Activated CD4-positive, alpha-beta T cell treated with anti-CD3 and anti-CD28 coated beads for 24 hours (primary cell): Measurements from ENCODE around the gene RABGAP1.

ENCODE experiments used
- DNase-seq, 2 donors: peaks; one replicate each; pipeline ENCODE4 v3.0.0-alpha.2; 2020; ENCODE audit warnings: low read depth in 2 of 2

RABGAP1 gene

DNA sequence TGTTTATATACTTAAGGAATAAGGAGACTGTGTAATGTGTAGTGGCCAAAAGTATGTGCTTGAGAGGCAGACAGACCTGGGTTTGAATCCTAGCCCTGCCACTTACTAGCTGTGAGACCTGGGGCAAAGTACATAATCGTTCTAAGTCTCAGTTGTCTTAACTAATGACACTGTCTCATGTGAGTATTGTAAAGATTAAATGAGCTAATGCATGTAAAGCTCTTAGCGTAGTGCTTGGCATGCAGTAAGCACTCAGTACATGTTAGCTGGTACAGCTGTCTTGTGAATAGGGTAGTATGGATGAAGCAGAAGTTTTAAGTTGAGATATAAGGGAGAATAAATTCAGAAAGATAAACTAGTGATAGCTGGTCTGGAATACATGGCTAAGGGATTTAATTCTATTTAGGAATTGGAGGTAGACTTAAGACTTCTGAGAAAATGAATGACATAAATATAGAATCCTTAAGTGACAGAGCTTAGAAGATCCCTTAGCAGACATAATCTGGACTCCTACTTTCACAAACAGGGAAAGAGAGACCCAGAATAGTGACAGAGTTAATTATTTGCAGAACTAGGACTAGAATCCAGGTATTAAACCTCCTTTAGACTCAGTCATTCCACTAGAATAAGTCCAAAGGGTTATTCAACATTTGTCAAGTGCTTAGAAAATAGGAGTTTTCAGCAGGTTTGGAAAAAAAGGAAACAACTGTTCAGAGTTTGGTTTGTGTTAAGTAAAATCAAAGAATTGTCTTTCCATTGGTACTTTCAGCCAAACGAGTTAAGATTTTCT is 105.8 kb downstream of the RABGAP1 start:
- no peak for DNase-seq

DNA sequence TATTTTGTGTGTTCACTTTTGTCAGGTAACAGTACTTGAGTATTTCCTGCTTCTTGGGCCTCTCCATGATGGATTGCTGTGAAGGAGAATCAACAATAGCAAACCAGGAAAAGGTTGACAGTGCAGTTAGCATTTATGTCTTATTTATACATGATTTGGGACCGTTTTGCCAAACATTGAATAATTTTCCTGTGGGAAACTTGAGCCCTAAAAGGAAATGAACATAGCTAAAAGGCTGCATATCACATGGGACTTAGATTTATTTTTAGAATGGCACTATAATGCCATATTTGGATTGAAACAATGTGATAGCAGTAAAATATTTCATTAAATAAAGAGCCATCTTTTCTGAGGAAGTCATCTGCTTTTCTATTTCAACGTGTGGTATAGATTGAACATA is 107.9 kb downstream of the RABGAP1 start:
- no peak for DNase-seq

DNA sequence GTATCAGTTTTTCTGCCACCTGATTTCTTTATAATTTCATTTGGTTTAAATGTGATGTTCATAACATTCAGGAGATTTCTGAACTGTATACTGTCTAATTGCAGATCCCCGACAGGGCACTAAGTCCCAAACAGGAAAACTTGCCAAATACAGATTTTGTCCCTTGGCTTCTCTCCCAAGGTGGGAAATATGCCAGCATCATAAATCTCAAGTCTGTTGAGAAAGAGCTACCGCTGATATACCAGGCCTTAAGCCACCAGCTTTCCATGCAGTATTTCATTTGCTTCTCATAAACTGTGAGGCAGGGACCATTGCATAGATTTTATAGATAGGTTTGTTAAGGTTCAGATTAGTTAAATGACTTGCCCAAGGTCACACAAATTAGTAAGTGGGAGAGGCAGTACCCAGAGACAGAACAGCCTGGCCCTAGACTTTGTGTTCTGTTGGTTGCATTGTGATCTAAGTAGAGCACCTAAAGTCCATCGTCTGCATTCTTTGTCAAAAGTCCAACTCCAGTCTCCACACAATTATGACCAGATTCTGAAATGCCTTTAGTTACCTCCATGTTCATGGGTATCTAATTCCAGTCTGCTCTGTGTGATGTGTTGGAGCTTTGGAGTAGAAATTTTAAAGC is 108.9 kb downstream of the RABGAP1 start:
- DNase-seq: no peak

DNA sequence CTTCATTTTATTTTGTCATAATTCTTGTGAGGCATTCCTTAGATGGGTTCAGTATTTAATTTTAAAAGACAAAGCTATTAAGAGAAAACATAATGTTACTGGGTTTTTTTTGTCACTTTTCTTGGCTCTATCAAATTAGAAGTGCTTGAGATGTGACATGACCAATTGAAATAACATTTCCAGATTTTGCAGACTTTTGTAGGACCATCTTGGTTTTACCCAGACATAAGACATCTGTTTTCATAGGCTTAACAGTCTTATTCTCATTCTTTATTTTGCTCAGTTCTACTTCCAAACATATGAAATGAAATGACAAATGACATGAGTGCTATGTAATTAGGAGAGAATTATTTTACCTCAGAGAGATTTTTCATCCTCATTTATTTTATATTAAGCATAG is 112.2 kb downstream of the RABGAP1 start:
- no peak for DNase-seq

DNA sequence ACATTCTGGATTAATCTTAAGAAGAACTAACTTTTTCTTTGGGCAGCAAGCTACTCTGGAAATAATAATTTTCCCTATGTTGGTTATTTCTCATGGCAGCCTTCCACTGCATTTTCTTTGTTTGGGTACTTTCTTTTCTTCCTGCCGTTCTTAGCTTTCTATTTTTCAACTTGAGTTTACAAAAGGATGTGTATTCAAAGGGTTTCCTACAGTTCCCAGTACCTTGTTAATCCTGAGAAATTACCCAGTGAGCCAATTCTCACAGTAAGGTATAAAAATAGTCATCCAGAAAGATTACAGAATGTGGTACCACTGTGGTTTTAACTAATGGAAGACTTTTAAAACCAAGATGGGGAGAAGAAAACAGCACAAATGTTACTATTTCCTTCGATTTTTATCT is 112.9 kb downstream of the RABGAP1 start:
- no peak for DNase-seq

DNA sequence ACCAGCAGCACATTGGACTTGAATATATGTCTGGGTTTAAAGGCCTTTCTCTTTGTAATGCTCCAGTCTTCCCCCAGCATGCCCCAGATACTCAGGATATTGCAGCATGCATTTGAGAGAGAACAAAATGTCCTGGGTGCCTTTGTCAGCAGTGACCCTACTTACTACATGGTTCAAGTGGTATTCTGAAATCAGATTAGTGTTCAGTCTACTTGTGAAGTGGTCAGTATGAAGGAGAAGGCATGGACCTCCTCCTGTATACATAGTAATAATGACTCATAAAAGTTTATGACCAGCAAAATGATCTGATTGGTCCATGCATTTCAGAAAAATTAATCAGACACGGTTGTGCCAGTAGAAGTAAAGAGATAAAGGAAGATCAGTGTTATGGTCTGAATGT is 118.0 kb downstream of the RABGAP1 start:
- DNase-seq: no peak

DNA sequence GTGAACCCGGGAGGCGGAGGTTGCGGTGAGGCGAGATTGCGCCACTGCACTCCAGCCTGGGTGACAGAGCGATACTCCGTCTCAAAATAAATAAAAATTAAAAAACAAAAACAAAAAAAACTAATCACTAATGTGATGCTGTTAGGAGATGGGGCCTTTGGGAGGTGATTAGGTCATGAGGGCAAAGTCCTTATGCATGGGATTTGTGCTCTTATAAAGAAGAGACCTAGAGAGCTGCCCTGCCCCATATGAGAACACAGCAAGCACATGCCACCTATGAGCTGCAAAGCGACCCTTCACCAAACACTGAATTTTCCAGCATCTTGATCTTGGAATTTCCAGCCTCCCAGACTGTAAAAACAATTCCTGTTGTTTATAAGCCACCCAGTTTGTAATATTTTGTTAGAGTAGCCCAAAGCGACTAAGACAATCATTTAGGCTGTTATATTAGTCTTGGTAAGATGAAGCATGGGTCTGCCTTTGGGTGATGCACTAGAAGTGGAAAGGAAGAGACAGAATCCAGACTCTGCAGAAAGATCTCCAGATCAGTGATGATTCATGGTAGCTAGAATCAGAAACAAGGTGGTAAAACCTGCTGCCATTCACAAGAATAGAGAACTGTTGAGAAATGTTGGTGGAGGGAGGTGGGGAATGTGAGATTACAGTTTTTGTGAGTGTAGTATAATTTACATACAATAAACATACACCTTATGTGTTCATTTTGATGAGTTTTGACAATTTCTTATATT is 118.8 kb downstream of the RABGAP1 start:
- DNase-seq: no peak

DNA sequence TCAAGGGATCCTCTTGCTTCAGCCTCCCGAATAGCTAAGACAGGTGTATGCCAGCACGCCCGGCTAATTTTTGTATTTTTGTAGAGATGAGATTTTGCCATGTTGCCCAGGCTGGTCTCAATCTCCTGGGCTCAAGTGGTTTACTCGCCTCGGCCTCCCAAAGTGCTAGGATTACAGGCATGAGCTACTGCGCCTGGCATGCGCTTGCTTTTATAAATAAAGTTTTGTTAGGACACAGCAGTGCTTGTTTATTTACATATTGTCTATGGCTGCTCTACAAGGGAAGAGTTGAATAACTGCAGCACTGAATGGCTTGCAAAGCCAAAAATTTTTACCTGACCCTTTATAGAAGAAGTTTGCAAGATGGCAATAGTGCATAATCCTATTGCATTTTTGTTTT is 120.4 kb downstream of the RABGAP1 start:
- DNase-seq: no peak

DNA sequence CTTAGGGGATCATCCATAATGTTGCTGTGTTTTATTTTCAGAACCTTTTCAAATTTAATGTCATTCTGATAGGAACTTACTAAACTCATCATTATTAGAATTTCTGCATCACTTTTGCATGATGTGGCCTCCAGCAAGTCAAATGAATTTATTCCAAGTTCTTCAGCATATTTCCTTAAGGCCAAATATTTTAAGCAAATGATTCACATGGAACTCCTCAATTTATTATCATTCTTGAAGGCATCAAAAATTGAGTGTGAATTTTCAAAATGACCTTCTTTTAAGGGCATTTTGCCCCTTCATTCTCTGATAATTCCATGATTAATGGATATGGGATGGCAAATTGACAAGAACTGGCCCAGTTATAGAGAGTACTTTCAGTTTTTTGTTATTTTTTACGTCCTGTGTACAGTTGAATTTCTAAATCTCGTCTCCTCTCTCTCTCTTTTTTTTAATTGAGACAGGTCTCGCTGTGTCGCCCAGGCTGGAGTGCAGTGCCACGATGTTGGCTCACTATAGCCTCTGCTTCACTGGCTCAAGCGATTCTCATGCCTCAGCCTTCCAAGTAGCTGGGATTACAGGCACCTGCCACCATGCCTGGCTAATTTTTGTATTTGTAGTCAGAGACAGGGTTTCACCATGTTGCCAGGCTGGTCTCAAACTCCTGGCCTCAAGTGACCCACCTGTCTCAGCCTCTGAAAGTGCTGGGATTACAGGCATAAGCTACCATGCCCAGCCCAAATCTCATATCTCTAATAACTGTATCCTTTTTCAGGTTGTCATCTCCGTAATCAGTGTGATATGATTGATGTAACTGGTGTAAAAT is 121.7 kb downstream of the RABGAP1 start:
- DNase-seq: no peak

DNA sequence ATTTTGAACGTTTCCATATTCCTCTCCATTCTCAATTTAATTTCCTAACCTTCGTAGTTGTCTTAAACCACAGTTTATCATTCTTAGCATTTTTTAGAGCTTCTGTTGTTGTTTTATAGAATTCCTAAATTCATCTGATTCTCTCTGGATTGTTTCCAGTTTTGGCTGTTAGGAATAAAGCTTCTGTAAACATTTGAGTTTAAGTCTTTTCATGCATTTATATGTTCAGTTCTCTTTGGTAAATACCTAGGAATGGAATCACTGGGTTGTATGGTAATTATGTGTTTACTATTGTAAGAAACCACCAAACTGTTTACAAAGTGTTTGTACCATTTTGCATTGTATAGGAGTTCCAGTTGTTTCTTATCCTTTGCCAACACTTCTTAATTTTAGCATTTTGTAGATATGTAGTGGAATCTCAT is 122.4 kb downstream of the RABGAP1 start:
- DNase-seq: no peak

DNA sequence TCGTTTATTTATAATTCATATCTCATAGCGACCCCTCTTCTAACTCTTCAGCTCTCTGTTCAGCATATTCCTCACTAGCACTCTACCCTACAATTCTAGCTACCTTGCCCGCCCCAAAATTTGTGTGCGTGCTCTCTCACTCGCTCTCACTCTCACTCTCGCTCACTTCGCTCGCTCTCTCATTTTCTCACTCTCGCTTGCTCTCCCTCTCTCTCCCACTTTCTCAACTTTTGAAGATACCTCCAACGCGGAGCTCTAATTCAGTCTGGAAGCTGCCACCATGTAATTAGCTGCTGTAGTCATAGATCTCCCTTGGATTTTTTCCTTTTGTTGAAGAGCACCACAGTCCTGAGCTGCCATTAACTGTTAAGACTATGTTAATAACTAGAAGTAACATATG is 123.1 kb downstream of the RABGAP1 start:
- no peak for DNase-seq

DNA sequence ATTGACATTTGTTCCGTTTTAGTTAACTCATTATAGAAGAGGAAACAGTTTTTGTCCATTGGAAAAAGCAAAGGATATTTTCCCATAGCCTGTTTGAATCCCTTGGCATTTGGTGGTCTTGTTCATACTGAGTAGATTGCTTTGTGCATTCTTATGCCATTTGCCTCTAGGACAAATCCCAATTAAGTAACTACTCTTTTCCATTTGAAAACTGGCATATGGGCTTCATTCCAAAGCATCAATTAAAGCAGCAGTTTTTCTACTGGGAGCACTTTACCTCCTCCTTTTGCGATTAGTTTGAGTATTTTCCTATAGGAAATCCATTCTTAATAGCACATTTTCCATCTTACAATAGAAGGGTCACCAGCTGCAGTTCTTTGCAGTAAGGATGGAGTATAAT is 123.9 kb downstream of the RABGAP1 start:
- no peak for DNase-seq

DNA sequence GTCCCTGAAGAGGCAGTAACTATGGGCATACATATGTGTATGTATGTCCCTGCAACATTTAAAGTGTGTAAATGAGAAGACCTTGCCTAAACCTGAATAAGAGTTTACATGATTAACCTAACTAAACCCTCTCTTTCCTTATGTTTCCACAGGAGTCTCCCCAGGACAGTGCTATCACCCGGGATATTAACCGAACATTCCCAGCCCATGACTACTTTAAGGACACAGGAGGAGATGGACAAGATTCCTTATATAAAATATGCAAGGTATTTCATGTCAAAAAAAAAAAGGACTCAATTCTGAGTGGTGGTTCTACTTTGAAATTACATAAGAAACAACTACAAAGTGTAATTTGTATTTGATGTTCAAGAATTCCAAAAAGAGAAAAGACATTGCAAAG is 124.4 kb downstream of the RABGAP1 start:
- DNase-seq: no peak

DNA sequence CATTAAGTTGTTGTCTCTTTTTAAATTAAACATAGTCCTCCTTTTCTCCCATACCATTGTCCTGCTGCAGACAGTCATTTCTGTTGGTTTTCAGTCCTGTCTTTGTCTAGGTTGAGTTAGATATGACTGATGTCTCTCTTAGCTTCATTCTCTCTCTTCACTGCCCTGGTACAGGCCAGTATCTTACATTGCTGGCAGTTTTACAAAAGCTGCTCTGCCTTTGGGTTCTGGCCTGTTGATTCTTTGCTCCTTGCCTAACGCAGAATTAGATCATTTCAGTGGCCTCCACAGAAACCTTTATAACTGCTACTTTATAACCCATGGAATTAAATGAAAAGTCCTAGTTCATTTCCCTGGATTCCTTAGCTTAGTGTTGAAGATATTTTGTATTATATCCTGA is 126.3 kb downstream of the RABGAP1 start:
- DNase-seq: no peak

DNA sequence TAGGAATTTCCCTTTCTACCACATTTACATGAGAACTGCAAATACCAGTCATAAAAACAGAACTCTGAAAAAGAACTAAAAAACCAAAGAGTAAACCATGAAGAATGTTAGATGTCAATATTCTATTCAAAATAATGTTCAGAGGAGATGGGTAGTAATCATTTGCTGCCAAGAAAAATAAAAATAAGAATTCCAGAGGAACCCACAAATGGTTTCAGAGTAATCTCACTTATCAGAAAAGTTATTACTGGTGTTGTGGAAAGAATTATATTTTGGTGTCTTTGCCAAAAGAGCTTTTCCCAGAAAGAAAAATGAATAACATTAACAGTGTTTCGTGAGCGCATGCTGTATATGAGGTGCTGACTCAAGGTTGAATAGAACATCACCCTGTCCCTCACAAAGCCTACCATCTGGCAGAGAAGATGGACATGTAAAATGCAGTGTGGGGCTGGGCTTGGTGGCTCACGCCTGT is 128.2 kb downstream of the RABGAP1 start:
- no peak for DNase-seq

DNA sequence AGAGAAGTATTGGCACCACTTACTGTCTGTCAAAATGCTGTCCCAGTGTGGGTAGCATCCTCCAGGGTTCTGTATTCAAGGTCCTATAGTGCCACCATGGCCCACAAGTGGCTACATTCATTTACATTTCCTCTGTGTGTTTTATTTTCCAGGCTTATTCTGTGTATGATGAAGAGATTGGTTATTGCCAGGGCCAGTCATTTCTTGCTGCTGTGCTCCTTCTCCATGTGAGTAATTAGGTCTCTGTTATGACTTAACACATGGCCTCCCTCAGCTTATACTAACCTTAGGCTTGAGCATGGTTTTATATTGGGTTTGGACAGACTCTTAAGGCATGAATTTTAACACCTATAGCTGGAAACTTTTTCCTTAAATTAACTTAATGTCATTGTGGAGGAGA is 129.4 kb downstream of the RABGAP1 start:
- no peak for DNase-seq

DNA sequence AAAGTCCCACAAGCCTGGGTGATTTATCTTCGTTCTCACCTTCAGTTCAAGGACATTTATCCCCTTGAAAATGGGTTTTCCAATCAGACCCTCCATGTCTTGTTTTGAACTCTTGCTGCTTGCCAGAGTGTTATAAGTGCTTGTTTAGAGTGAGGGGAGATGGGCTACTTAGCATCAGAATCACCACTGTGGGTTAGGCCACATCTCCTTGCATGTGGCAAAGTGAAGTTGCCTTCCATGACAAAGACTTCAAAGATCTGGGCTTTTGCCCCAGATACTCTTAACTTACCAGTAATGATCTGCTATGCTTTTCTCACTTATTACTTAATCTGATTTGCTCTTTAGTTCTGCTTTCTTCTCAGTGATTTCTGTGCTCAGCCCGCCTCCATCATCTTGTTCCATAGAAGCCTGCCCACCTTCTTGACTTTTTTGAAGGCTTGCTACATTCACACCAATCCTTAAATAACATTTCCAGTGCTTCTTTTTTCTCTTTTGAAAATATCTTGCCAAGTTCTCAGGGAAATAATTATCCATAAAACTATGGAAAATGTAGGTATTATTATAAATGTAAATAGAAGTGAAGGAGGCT is 131.7 kb downstream of the RABGAP1 start:
- DNase-seq: no peak

DNA sequence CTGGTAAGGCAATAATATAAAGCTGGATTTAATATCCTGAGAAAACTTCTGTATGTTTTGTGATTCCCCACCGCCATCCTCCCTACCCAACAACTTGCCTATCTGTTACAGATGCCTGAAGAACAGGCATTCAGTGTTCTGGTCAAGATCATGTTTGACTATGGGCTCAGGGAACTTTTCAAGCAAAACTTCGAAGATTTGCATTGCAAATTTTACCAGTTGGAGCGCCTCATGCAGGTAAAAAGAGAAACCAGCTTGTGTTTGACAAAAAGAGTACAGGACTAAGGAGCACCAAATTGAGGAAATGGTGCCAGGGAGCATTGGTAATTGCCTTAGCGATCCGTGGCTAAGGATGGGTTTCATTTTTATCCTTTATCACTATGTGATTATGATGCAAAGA is 132.6 kb downstream of the RABGAP1 start:
- no peak for DNase-seq

DNA sequence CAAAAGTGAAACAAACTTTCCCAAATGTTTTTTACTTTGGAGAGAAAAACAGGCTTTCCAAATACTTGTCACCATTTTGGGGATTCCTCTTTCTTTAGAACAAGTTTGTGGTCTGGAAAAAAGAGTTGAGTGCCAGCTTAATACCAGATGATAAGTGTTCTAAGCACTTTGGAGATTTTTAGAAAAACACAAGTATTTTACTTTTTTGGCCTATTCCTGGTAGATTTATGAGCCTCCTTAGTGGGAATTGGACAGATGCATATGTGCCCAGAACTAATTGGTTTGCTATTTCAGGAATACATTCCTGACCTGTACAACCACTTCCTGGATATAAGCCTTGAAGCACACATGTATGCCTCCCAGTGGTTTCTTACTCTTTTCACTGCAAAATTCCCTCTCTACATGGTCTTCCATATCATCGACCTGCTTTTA is 133.2 kb downstream of the RABGAP1 start:
- DNase-seq: no peak

DNA sequence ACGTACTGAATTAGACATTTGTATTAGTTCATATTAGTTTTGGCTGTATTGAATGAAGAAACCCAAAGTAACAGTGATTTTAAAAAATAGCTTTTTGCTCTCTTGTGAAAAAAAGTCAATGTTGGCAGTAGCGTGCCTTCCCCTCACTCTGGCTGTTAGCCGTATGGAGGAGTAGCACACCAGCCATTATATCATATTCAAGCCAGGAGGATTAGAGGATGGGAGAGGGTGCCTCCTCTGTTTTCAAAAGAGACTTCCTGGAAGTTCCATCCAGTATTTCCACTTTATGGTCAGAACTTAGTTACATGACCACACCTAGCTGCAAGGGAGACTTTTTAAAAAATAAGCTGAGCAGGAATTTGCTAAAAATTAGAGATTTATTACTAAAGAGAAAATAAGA is 133.8 kb downstream of the RABGAP1 start:
- DNase-seq: no peak

DNA sequence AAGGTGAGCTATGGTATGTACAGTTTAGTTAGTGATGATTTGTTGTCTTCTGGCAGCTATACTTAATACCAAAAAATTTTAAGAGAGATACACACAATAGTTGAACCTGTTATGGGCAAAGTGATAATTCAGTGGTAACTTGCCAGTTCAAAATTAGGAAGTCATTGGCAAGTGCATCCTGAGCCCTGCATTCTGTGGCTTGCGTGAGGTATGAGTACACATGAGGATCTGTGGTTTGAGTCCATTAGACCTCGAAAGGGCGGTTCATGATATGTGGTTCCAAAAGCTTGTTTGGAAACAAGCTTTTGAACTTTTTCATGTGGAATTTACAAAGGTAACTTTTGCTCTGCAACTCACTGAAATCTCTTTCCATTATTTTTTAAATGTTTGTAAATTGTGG is 139.6 kb downstream of the RABGAP1 start:
- DNase-seq: no peak

DNA sequence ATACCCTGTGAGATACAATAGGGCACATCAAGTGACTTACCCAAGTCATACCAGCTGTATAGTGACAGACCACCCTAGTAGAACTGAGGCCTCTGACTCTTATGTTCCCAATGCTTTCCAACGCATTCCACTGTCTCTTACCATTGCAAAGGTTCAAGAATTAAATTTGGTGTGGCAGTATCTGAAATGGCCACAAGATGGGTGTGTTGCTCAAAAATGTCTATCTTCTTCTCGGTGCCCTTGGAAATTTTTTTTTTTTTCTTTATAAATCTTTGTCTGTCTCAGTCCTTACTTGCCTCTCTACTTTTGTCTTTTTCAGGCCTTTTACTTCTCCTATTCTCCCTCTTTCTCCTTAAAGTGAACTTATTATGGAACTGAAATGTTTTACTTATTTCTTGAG is 141.0 kb downstream of the RABGAP1 start:
- DNase-seq: no peak
